ENCODE results near the gene EXOC3L4.
"Not testable (repeated sequence)": the region's sequence is repeated elsewhere in the genome, so short reads cannot be mapped to it uniquely, and the experiment has no call there.

The EXOC3L4 gene

GRCh38 chr14:103136388-103137271 lies 42.1 kb downstream of the EXOC3L4 start:
- no peak for DNase-seq

GRCh38 chr14:103137689-103138300 lies 43.3 kb downstream of the EXOC3L4 start:
- no peak for DNase-seq

GRCh38 chr14:103138301-103139131 lies 44.0 kb downstream of the EXOC3L4 start:
- no peak for DNase-seq

GRCh38 chr14:103139132-103140025 lies 44.9 kb downstream of the EXOC3L4 start:
- DNase-seq: no peak

- DNase-seq: no peak
Observed at GRCh38 chr14:103140316-103141109, 46.0 kb downstream of the EXOC3L4 start.

GRCh38 chr14:103141117-103141796 lies 46.7 kb downstream of the EXOC3L4 start:
- peak; percentile 30 for DNase-seq

GRCh38 chr14:103142026-103142425 lies 47.5 kb downstream of the EXOC3L4 start:
- DNase-seq: no peak

GRCh38 chr14:103142721-103143302 lies 48.3 kb downstream of the EXOC3L4 start:
- no peak for DNase-seq

GRCh38 chr14:103143506-103143905 lies 49.0 kb downstream of the EXOC3L4 start:
- no peak for DNase-seq

- no peak for DNase-seq
Observed at GRCh38 chr14:103144085-103144484, 49.6 kb downstream of the EXOC3L4 start.

GRCh38 chr14:103146141-103146709 lies 51.7 kb downstream of the EXOC3L4 start:
- DNase-seq: no peak

- DNase-seq: no peak
Observed at GRCh38 chr14:103149351-103150237, 55.1 kb downstream of the EXOC3L4 start.

GRCh38 chr14:103151270-103151945 lies 56.9 kb downstream of the EXOC3L4 start:
- DNase-seq: no peak

GRCh38 chr14:103155010-103155409 lies 60.5 kb downstream of the EXOC3L4 start:
- DNase-seq: no peak

GRCh38 chr14:103155416-103155815 lies 60.9 kb downstream of the EXOC3L4 start:
- not testable (repeated sequence) for DNase-seq

GRCh38 chr14:103155826-103156394 lies 61.4 kb downstream of the EXOC3L4 start:
- no peak for DNase-seq

- DNase-seq: no peak
Observed at GRCh38 chr14:103156651-103157378, 62.3 kb downstream of the EXOC3L4 start.

Data from CD4-positive, alpha-beta T cell treated with Interleukin-17A for 4 hours (primary cell).